Inflammatory macrophage (primary cell): ENCODE measurements around the gene TMEM143.
A peak's percentile ranks its signal among the peaks of the same experiment; 100 is the strongest.
"Not testable (repeated sequence)": the region's sequence is repeated elsewhere in the genome, so short reads cannot be mapped to it uniquely, and the experiment has no call there.

Source experiments
- DNase-seq, 2 donors: peaks; one replicate each; pipeline ENCODE4 v3.0.0-alpha.2; 2020 to 2022

TMEM143 gene

GRCh38 chr19:48292798-48293197 is 70.9 kb downstream of the TMEM143 start:
- peak; percentile 28 to 58 for DNase-seq

GRCh38 chr19:48291489-48291815 is 72.3 kb downstream of the TMEM143 start:
- not testable (repeated sequence) for DNase-seq

DNA sequence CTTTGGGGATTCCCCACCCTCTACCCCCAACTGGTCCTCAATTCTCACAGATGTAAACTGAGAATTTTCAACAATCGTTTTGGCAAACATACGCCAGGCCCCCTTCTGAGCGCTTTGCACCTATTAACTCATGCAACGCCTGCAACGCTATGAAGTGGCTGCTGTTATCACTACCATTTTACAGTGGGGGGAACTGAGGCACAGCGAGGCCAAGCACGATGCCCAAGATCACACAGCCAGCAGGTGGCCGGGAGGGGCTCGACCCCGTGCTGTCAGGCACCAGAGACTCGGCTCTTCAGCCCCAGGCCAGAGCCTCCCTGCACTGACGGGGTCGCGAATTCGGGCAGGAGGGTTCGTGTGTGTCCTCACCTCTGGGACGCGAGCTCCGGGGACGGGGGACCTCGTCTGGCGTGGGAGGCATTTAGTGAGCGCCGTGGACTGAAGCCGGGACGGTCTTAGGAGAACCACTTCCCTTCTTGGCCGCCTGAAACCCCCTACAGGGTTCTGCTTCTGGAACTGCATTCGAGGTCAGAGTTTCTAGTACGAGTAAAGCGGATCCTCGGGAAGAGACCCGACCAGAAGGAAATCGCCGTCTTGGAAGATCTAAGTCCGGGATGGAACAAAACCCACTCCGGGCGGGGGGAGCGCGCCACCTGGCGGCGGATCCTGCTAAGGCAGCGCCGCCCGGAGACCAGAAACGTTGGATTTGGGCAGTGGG is 72.8 kb downstream of the TMEM143 start:
- DNase-seq: peak; percentile 63 to 64

DNA sequence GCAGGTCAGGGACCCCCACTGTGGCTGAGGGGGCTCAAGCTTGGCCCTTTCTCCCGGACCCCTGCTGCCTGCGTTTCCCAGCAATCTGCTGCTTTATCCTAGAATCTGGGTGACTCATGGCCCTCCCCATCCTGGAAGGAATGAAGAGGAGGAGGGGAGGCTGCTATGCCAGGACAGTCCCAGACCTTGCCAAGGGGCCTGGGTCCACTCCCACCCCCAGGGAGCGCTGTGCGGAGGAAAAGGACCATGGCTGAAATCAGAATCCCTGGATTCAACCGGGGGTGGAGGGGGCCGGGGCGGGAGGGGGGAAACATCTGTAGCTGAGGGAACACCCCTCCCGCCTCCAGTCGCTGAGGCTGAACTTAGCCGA is 73.4 kb downstream of the TMEM143 start:
- no peak for DNase-seq

DNA sequence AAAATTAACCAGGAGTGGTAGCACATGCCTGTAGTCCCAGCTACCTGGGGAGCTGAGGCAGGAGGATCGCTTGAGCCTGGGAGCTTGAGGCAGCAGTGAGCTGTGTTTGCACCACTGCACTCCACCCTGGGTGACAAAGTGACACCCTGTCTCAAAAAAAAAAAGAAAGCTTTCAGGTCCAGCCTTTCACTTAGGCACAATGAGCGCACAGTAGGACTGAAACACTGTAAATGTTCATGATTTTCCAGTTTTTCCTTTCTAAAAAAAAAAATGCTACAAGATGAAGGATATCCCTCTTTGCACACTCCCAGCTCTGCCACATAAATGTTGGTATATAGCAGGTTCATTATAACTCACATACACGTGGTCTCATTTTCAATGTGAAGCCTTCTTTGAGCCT is 76.0 kb downstream of the TMEM143 start:
- DNase-seq: no peak

- no peak for DNase-seq
These were observed 78.8 kb downstream of the TMEM143 start for GRCh38 chr19:48284896-48285295.

DNA sequence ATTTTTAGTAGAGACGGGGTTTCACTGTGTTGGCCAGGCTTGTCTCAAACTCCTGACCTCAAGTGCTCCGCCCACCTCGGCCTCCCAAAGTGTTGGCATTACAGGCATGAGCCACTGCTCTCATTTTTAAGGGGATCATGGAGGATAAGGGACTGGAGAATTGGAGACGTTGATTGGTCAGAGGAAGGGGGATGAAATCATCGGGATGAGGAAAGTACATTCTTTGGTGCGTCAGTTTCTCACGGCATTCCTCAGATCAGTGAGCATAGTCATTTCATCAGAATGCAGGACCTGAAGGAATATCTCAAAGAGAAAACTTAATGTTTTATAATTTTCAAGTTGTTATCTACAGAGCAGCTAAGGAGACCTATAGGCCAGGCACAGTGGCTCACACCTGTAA is 79.8 kb downstream of the TMEM143 start:
- no peak for DNase-seq
